ENCODE data around the gene B4GALT4.

DNA sequence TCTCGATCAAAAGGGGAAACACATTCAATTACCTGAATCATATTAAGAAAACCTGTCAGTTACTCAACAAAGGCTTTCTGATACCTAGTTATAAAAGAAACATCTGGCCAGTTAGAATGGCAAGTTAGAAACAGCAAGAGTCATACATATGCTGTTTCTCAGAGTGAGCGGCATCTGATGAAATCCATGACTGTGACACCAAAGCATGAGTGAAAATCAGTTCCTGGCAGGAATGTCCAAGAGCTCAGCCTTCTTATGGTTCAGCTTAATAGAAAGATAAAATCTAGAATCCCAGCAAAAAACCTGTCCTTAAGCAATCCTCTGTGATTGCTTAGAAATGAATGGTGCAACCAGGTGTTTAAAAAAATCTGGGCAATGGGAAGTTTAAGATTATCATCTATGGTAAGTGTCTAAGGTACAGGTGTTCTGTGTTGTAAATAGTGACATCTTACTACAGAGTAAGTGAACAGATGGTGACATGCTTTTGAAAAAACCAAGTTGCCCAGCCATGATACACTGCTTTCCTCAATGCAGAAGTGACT lies 18.8 kb downstream of the B4GALT4 start:
- TF ChIP-seq CTCF (conservative IDR thresholded peaks at IDR 0.05 in 1 of 2, IDR thresholded peaks at IDR 0.05 in 1 of 2; ENCODE audit: extremely low read depth in 1 of 2, insufficient read depth in 1 of 2, low read depth in 1 of 2, low read length in 2 of 2) (no peak), EZH2 (IDR thresholded peaks at IDR 0.05; ENCODE audit: borderline replicate concordance, low read length) (no peak)
